Heart left ventricle (tissue), 16 donors: Measurements from ENCODE around the gene SEMA4G. TPM values are rescaled to one million over a fixed set of nuclear protein-coding genes. Genes with fewer than 3 reads are reported as not detected.

Source experiments
- ATAC-seq, 4 donors: fragments of 200-7000 bp; cut with Tn5 transposase; one replicate each; pipeline ENCODE4 v1.9.1; 2020 to 2022; ENCODE audit warnings: moderate library complexity in 4 of 4, mild to moderate bottlenecking in 3 of 4, moderate number of reproducible peaks in 1 of 4
- DNase-seq, 5 donors: peaks; one replicate each; pipeline ENCODE4 v3.0.0-alpha.2; 2020
- H3K27ac ChIP-seq, 12 donors: fragments of 200-600 bp; sonication (generic) in 4 of 12; one replicate each; pipeline versions ENCODE4 v1.5.0 to v1.8.0; 2016 to 2022; ENCODE audit warnings: mild to moderate bottlenecking in 2 of 12
- H3K27me3 ChIP-seq, 9 donors: fragments of 200-600 bp; sonication (generic) in 2 of 9; one replicate each; pipeline versions ENCODE4 v1.5.1 to v1.8.0; 2016 to 2022; ENCODE audit warnings: mild to moderate bottlenecking in 3 of 9
- H3K36me3 ChIP-seq, 9 donors: fragments of 200-600 bp; sonication (generic) in 2 of 9; one replicate each; pipeline versions ENCODE4 v1.5.0 to v1.8.0; 2018 to 2022; ENCODE audit warnings: mild to moderate bottlenecking in 2 of 9
- H3K4me1 ChIP-seq, 12 donors: fragments of 200-600 bp; sonication (generic) in 4 of 12; one replicate each; pipeline versions ENCODE4 v1.5.0 to v1.8.0; 2016 to 2022; ENCODE audit warnings: mild to moderate bottlenecking in 3 of 12
- H3K4me3 ChIP-seq, 12 donors: fragments of 200-600 bp; sonication (generic) in 4 of 12; one replicate each; pipeline versions ENCODE4 v1.5.0 to v1.8.0; 2017 to 2022; ENCODE audit warnings: mild to moderate bottlenecking in 9 of 12, moderate library complexity in 4 of 12
- H3K9me3 ChIP-seq, 12 donors: fragments of 200-600 bp; sonication (generic) in 4 of 12; one replicate each; pipeline versions ENCODE4 v1.5.0 to v1.8.0; 2016 to 2022; ENCODE audit warnings: mild to moderate bottlenecking in 1 of 12
- POLR2A ChIP-seq, 2 donors: fragments of 450-650 bp; IDR thresholded peaks; one replicate each; pipeline ENCODE4 v1.6.1; 2017; ENCODE audit warnings: antibody characterized with exemption in 2 of 2, mild to moderate bottlenecking in 2 of 2, moderate library complexity in 2 of 2
- WGBS, 4 donors: extraction: QIAGEN DNeasy Blood & Tissue Kit in 2 of 4; methylation state at CpG; one replicate each; pipeline versions ENCODE4 v1.1.5 to v1.1.7; 2013 to 2018; 5-methylcytosine and 5-hydroxymethylcytosine counted together
- intact Hi-C, 10 donors: fragments of 100-400 bp; cut with DNase I; formaldehyde crosslinking; loops; one replicate each; pipeline versions ENCODE4 v1.11.1 to v1.14.2; 2022
- polyA plus RNA-seq, 2 donors: library from polyadenylated mRNA; stranded (reverse); fragments of 200-250 nt; gene quantifications; one replicate each; pipeline ENCODE4 v1.2.3, GENCODE V29; 2013
- total RNA-seq, 9 donors: library from RNA; depleted of rRNA in 2 of 9; stranded (reverse); fragments of >200 nt in 2 of 9; fragmentation: NEBNext Ultra II Directional in 3 of 9; extraction: Animal tissue kit (Norgen Biotek cat#: 25700) in 3 of 9; gene quantifications; one replicate each; pipeline versions ENCODE4 v1.1.0 to v1.2.4, GENCODE V29; 2016 to 2023
- TF ChIP-seq, protein P1 (sequence below), 12 donors: fragments of 200-600 bp; sonication (generic) in 4 of 12; IDR thresholded peaks; one replicate each; pipeline versions ENCODE4 v1.5.0 to v1.8.0; 2018 to 2022; ENCODE audit warnings: antibody characterized with exemption in 12 of 12, mild to moderate bottlenecking in 5 of 12
- donor health status: ischemic (EF 13 %, LVEDD 7.1; RV severe dilation, severe dysfunction).
- donor health status: healthy with polysubstance abuse.
- donor health status: DM: no; HTN: yes; CAD: no.
- donor health status: DM: no; HTN: no; CAD: no.
- donor health status: ischemic (EF 25% LVEDD 6.9; RV normal size, moderate dysfunction).
- donor health status: ischemic (EF 25% LVEDD 5.7; RV mildly dilated, moderate dysfunction).
- donor health status: healthy.
- donor health status: DM: yes; HTN: yes; CAD: no.
- donor health status: ischemic (EF 35%, LVEDD 5.7; RV mildly dilated, moderate dysfunction).
- donor health status: nonischemic (EF 11% LVEDD 7.7; RV severe dilation, severe dysfunction).
- donor health status: DM: yes; HTN: yes; CAD: no.
- donor health status: PGD.
- donor health status: ischemic (EF 29% LVEDD 5.4; RV normal size, mild dysfunction).
- donor health status: nonischemic (EF 23%, LVEDD 6.1; RV moderate dilation, normal function).

Gene SEMA4G
- total and polyA plus RNA-seq, 11 donors: 0.22 to 1.8 (median 1.00) TPM

DNA sequence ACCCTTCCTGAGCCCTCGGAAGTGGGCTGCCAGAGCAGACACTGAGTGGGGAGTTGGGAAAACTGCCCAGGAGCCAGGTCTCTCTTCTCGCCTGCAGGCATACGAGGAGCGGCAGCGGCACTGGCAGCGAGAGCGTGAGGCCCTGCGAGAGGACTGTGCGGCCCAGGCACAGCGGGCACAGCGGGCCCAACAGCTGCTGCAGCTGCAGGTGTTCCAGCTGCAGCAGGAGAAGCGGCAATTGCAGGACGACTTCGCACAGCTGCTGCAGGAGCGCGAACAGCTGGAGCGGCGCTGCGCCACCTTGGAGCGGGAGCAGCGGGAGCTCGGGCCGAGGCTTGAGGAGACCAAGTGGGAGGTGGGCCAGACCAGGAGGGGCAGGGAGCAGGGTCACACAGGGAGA is 36.1 kb downstream of the SEMA4G start:
- TF ChIP-seq, protein P1, sequence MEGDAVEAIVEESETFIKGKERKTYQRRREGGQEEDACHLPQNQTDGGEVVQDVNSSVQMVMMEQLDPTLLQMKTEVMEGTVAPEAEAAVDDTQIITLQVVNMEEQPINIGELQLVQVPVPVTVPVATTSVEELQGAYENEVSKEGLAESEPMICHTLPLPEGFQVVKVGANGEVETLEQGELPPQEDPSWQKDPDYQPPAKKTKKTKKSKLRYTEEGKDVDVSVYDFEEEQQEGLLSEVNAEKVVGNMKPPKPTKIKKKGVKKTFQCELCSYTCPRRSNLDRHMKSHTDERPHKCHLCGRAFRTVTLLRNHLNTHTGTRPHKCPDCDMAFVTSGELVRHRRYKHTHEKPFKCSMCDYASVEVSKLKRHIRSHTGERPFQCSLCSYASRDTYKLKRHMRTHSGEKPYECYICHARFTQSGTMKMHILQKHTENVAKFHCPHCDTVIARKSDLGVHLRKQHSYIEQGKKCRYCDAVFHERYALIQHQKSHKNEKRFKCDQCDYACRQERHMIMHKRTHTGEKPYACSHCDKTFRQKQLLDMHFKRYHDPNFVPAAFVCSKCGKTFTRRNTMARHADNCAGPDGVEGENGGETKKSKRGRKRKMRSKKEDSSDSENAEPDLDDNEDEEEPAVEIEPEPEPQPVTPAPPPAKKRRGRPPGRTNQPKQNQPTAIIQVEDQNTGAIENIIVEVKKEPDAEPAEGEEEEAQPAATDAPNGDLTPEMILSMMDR (IDR thresholded peaks at IDR 0.05): no peak
- no peak for TF ChIP-seq POLR2A (IDR thresholded peaks at IDR 0.05)
- Histone ChIP-seq H3K27ac (peak overlapping the region in 10 of 12 donors; percentile 11 to 100 (median 63)), H3K27me3 (no peaks in the 10 kb centered on the region), H3K4me1 (peaks cover 8 to 81% (median 56%) of the 10 kb centered on the region in 12 donors), H3K4me3 (no peak overlapping the region), H3K36me3 (peaks cover 6 to 52% (median 50%) of the 10 kb centered on the region in 9 donors), H3K9me3 (no peaks in the 10 kb centered on the region)
- 69 to 90% (median 77%) methylated on average over 19 to 23 of the region's 23 CpGs for WGBS, 4 donors
- DNase-seq (peak in 1 of 5 donors; percentile 68), ATAC-seq (no peak)
- intact Hi-C loops: no loop called here

DNA sequence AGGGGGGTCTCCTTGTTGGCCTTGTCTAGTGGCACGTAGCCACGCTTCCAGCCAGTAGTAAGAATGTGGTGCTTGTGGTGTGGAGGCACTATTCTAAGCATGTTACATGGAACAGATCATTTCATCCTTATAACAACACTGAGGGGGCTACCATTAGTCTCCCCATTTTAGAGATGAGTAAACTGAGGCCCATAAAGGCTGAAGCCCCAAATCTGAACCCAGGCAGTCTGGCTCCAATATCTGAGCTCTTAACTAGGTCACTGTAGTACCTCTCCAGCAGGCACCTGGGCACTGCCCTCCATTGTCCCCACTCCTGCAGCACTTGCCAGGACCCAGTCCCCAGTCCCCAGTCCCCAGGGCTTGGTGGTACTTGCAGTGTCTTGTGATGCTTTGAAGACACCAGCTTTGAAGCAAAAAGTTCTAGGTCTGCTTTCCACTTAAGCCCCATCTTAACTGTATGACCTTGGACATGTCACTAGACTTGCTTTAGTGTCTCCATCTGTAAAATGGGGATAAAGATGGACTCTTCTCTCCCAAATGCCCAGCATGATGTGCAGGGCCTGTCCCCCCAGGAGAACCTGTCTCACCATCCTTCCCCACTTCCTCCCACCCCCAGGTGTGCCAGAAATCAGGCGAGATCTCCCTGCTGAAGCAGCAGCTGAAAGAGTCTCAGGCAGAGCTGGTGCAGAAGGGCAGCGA is 36.7 kb downstream of the SEMA4G start:
- H3K4me1 ChIP-seq: peaks cover 8 to 74% (median 51%) of the 10 kb centered on the region in 12 donors
- H3K27ac ChIP-seq: peak overlapping the region in 9 of 12 donors; percentile 11 to 100 (median 62)
- peaks cover 6 to 52% (median 50%) of the 10 kb centered on the region in 9 donors for H3K36me3 ChIP-seq
- TF ChIP-seq, protein P1 (IDR thresholded peaks at IDR 0.05): no peak
- no peak for TF ChIP-seq POLR2A (IDR thresholded peaks at IDR 0.05)
- H3K9me3 ChIP-seq: no peaks in the 10 kb centered on the region
- WGBS, 4 donors: 88 to 97% (median 92%) methylated on average over 4 of the region's 4 CpGs
- H3K27me3 ChIP-seq: no peaks in the 10 kb centered on the region
- intact Hi-C loops: no loop called here
- no peak overlapping the region for H3K4me3 ChIP-seq
- ATAC-seq (no peak), DNase-seq (no peak)

DNA sequence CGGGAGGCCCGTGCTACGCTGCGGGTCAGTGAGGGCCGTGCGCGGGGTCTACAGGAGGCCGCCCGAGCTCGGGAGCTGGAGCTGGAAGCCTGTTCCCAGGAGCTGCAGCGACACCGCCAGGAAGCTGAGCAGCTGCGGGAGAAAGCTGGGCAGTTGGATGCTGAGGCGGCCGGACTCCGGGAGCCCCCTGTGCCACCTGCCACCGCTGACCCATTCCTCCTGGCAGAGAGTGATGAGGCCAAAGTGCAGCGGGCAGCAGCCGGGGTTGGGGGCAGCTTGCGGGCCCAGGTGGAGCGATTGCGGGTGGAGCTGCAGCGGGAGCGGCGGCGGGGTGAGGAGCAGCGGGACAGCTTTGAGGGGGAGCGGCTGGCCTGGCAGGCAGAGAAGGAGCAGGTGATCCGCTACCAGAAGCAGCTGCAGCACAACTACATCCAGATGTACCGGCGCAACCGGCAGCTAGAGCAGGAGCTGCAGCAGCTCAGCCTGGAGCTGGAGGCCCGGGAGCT is 37.3 kb downstream of the SEMA4G start:
- ATAC-seq: peak in 1 of 4 donors; percentile 36
- intact Hi-C loops: no loop called here
- H3K9me3 ChIP-seq: no peaks in the 10 kb centered on the region
- H3K36me3 ChIP-seq: peaks cover 6 to 52% (median 50%) of the 10 kb centered on the region in 9 donors
- 68 to 79% (median 77%) methylated on average over 23 to 33 of the region's 33 CpGs for WGBS, 4 donors
- TF ChIP-seq, protein P1 (IDR thresholded peaks at IDR 0.05): no peak
- no peak for TF ChIP-seq POLR2A (IDR thresholded peaks at IDR 0.05)
- H3K4me3 ChIP-seq: no peak overlapping the region
- H3K27ac ChIP-seq: peak overlapping the region; percentile 11 to 100 (median 58)
- H3K4me1 ChIP-seq: peaks cover 7 to 70% (median 48%) of the 10 kb centered on the region in 12 donors
- peak in 2 of 5 donors; percentile 55 to 63 for DNase-seq
- no peaks in the 10 kb centered on the region for H3K27me3 ChIP-seq

DNA sequence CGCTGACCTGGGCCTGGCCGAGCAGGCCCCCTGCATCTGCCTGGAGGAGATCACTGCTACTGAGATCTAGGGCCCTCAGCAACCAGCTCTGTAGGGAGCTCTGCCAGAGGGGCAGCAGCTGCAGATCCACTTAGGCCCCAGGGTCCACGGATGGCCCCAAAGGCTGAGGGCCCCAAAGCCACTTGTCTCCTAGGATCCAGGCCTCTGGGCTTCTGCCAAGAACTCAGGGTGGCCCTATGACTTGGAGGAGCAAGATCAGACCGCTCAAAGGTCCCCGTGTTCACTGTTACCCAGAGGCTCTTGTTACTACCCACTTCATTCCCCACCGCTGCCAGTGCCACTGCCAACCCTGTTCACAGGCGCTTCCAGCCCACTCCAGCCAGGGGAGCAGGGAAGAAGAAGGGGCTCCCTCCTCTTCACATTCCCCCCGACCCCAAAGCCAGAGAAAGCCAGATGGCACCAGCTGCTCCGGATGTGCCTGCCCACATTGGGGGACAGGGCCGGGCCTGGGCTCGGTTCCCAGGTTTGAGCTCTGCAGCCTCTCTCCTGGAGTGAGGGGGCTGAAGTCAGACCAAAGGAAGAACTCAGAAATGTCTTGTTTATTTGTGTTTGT is 37.9 kb downstream of the SEMA4G start:
- Histone ChIP-seq H3K27ac (peak overlapping the region; percentile 11 to 100 (median 58)), H3K36me3 (peaks cover 6 to 52% (median 50%) of the 10 kb centered on the region in 9 donors), H3K9me3 (no peaks in the 10 kb centered on the region), H3K4me3 (no peak overlapping the region), H3K4me1 (peaks cover 1 to 68% (median 46%) of the 10 kb centered on the region in 12 donors), H3K27me3 (no peaks in the 10 kb centered on the region)
- TF ChIP-seq, protein P1 (IDR thresholded peaks at IDR 0.05): no peak
- no peak for TF ChIP-seq POLR2A (IDR thresholded peaks at IDR 0.05)
- ATAC-seq (peak in 3 of 4 donors; percentile 5 to 57 (median 33)), DNase-seq (peak in 3 of 5 donors; percentile 51 to 67 (median 59))
- WGBS, 4 donors: 50 to 57% (median 55%) methylated on average over 8 to 11 of the region's 11 CpGs
- intact Hi-C loops: no loop called here
